Measurements from ENCODE around the gene APLP2. TPM values are rescaled to one million over a fixed set of nuclear protein-coding genes. Genes with fewer than 3 reads are reported as not detected.

Gene APLP2
- total RNA-seq, 1 experiment from 2014 or later = 210 TPM

DNA sequence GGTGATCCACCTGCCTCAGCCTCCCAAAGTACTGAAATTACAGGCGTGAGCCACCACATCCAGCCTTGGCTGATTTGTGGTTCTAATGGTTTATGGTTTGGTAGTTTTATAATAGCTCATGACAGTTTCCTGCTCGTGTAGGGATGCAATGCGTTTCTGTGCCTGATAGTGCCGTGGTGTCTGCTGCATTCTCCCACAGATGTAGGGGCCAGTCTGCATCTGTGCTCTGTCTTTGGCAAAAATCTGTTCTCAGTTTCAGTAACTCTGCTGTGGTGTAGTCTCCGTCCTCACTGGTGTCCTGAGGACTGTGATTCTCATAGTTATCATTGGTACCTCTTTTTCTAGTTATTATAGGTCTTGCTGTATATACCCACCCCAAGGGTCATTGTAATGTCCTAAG is 106.2 kb downstream of the APLP2 start (continued):
- TF ChIP-seq, protein P1, sequence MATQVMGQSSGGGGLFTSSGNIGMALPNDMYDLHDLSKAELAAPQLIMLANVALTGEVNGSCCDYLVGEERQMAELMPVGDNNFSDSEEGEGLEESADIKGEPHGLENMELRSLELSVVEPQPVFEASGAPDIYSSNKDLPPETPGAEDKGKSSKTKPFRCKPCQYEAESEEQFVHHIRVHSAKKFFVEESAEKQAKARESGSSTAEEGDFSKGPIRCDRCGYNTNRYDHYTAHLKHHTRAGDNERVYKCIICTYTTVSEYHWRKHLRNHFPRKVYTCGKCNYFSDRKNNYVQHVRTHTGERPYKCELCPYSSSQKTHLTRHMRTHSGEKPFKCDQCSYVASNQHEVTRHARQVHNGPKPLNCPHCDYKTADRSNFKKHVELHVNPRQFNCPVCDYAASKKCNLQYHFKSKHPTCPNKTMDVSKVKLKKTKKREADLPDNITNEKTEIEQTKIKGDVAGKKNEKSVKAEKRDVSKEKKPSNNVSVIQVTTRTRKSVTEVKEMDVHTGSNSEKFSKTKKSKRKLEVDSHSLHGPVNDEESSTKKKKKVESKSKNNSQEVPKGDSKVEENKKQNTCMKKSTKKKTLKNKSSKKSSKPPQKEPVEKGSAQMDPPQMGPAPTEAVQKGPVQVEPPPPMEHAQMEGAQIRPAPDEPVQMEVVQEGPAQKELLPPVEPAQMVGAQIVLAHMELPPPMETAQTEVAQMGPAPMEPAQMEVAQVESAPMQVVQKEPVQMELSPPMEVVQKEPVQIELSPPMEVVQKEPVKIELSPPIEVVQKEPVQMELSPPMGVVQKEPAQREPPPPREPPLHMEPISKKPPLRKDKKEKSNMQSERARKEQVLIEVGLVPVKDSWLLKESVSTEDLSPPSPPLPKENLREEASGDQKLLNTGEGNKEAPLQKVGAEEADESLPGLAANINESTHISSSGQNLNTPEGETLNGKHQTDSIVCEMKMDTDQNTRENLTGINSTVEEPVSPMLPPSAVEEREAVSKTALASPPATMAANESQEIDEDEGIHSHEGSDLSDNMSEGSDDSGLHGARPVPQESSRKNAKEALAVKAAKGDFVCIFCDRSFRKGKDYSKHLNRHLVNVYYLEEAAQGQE (IDR thresholded peaks at IDR 0.05; ENCODE audit: low read depth) = no peak
- TF ChIP-seq POLR2AphosphoS5 (IDR thresholded peaks at IDR 0.05; ENCODE audit: low read depth, low read length) (no peak), RAD21 (IDR thresholded peaks at IDR 0.05; ENCODE audit: low read depth) (no peak), JUND (IDR thresholded peaks at IDR 0.05) (no peak)

DNA sequence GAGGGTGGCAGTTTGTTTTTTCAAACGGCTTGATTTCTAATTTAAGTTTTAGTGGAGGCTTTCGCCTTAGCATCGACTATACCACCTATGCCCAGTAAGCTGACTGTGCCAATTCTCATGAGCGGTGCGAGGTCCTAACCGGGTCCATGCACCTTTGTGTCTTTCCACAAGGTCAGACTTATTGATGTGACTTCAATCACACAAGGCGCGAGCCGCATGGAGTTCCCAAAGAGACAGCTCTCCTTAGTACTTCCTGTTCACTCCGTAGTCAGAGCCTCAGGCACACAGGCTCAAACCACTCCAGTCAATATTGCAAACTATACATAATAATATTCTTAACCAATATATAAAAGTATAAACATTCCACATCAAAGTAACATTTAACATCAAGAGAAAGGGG is 108.1 kb downstream of the APLP2 start:
- no peaks in the 10 kb centered on the region for H3K9me3 ChIP-seq (ENCODE audit: control insufficient read depth in 1 of 2, insufficient read depth in 1 of 2, low read depth in 1 of 2, low read length in 2 of 2)
- peaks cover 16 to 39% of the 10 kb centered on the region in 2 experiments for H3K4me1 ChIP-seq (ENCODE audit: control insufficient read depth in 1 of 2, insufficient read depth in 2 of 2, low read length in 2 of 2)
- TF ChIP-seq YY1 (IDR thresholded peaks at IDR 0.05; ENCODE audit: extremely low read depth, insufficient replicate concordance, low read depth, low read length) (no peak), SP1 (IDR thresholded peaks at IDR 0.05; ENCODE audit: low read depth) (no peak), ZFX (IDR thresholded peaks at IDR 0.05) (no peak), TCF7L2 (IDR thresholded peaks at IDR 0.05; ENCODE audit: borderline replicate concordance, extremely low read depth, insufficient read depth, insufficient read length) (no peak), ELF1 (IDR thresholded peaks at IDR 0.05; ENCODE audit: borderline replicate concordance, low read depth) (no peak)
- TF ChIP-seq, protein P1 (IDR thresholded peaks at IDR 0.05; ENCODE audit: low read depth) = no peak
- TF ChIP-seq, protein P2, sequence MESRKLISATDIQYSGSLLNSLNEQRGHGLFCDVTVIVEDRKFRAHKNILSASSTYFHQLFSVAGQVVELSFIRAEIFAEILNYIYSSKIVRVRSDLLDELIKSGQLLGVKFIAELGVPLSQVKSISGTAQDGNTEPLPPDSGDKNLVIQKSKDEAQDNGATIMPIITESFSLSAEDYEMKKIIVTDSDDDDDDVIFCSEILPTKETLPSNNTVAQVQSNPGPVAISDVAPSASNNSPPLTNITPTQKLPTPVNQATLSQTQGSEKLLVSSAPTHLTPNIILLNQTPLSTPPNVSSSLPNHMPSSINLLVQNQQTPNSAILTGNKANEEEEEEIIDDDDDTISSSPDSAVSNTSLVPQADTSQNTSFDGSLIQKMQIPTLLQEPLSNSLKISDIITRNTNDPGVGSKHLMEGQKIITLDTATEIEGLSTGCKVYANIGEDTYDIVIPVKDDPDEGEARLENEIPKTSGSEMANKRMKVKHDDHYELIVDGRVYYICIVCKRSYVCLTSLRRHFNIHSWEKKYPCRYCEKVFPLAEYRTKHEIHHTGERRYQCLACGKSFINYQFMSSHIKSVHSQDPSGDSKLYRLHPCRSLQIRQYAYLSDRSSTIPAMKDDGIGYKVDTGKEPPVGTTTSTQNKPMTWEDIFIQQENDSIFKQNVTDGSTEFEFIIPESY (IDR thresholded peaks at IDR 0.05; ENCODE audit: extremely low read depth, insufficient replicate concordance, low read length) = no peak
- DNase-seq (ENCODE audit: low read depth, low spot score) (no peak), ATAC-seq (no peak)
- ChIA-PET CTCF (no interaction called here), RAD21 (ENCODE audit: low non-redundant PET in 1 of 2, low total read pairs in 2 of 2, uncharacterized antibody in 2 of 2, unreplicated experiment in 2 of 2) (no interaction called here), POLR2A (interaction anchor here (0.7 kb wide), 1 partner anchor 10 kb away, joined by 3 read pairs; no protein-coding TSS in a partner anchor)
- H3K27me3 ChIP-seq (ENCODE audit: insufficient read depth, low read length) = no peaks in the 10 kb centered on the region
- no TSS peak for BruUV-seq (replicated peaks)
- no peak overlapping the region for H3K27ac ChIP-seq (ENCODE audit: low read depth, low read length)
- peaks cover 86% of the 10 kb centered on the region for H3K79me2 ChIP-seq (ENCODE audit: insufficient read depth, low read length)
- intact Hi-C loops (cut with micrococcal nuclease) = no loop called here
- H3K36me3 ChIP-seq (ENCODE audit: control insufficient read depth in 1 of 2, insufficient read depth in 2 of 2, low read length in 2 of 2) = no peaks in the 10 kb centered on the region
- no peak overlapping the region for H3K9ac ChIP-seq (ENCODE audit: low read length)
- no peak overlapping the region for H3K4me3 ChIP-seq (replicated peaks in 1 of 2; ENCODE audit: low read depth in 1 of 2, low read length in 2 of 2)
- H3K4me2 ChIP-seq (ENCODE audit: low read length) = no peak overlapping the region
- no peaks in the 10 kb centered on the region for H3K9me2 ChIP-seq (ENCODE audit: insufficient read depth)
- H2AFZ ChIP-seq (ENCODE audit: low read depth, low read length, poor library complexity, severe bottlenecking) = no peak overlapping the region
- peaks cover 6% of the 10 kb centered on the region; the same call in 1 of the 2 replicates for H4K20me1 ChIP-seq (ENCODE audit: insufficient read depth)
